ENCODE data around the gene SLC25A40. TPM values are rescaled to one million over a fixed set of nuclear protein-coding genes. Genes with fewer than 3 reads are reported as not detected.

SLC25A40 gene
- total RNA-seq, 1 donor from 2014 or later, result 48.7 TPM

DNA sequence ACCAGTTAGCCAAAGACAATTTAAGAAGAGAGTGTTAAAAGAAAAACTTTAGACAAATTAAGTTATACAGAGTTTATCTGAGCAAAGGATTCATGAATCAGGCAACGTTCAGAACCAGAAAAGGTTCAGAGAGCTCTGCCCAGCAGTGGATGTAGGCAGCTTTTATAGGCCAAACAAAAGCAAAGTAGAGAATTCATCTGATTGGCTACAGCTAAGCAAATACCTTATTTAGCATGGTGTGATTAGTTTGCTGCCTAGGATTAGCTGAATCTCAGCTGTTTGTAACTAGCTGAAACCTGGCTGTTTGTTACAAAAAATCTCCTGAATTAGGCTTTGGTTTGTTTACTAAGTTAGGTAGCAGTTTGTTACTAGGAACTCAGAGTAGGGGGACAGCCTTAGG, 66.0 kb downstream of the SLC25A40 start:
- intact Hi-C loops (cut with micrococcal nuclease), result no loop called here
- Mint-ChIP-seq H3K4me1 (ENCODE audit: low read depth) (no peaks in the 10 kb centered on the region), H3K4me3 (ENCODE audit: low read depth) (no peak overlapping the region), H3K9me3 (no peaks in the 10 kb centered on the region), H3K36me3 (ENCODE audit: low read depth) (no peaks in the 10 kb centered on the region), H3K27me3 (ENCODE audit: low read depth) (peaks cover 4% of the 10 kb centered on the region), H3K27ac (no peak overlapping the region)
- DNase-seq (ENCODE audit: low spot score), result no peak

DNA sequence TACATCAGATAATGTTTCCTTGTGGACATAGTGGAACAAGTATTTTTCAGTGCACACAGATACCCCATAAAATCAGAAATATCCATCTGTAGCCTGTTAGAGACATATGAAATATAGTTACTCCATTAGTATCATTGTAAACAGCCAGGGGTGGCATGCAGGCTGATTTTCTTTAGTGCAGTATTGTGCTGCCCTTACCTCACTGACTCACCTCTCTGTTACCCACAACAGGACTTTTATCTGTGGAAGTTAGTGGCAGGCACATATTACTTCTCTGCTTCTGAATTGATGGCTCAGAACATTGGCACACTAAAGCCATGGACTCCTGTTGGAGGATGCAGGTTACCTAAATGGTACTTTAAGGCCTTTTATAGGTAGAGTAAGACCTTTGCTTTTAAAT, 70.0 kb downstream of the SLC25A40 start:
- Mint-ChIP-seq H3K27ac (no peak overlapping the region), H3K9me3 (no peaks in the 10 kb centered on the region), H3K4me1 (ENCODE audit: low read depth) (no peaks in the 10 kb centered on the region), H3K36me3 (ENCODE audit: low read depth) (no peaks in the 10 kb centered on the region), H3K4me3 (ENCODE audit: low read depth) (no peak overlapping the region), H3K27me3 (ENCODE audit: low read depth) (peaks cover 1% of the 10 kb centered on the region)
- intact Hi-C loops (cut with micrococcal nuclease), result no loop called here
- no peak for DNase-seq (ENCODE audit: low spot score)

DNA sequence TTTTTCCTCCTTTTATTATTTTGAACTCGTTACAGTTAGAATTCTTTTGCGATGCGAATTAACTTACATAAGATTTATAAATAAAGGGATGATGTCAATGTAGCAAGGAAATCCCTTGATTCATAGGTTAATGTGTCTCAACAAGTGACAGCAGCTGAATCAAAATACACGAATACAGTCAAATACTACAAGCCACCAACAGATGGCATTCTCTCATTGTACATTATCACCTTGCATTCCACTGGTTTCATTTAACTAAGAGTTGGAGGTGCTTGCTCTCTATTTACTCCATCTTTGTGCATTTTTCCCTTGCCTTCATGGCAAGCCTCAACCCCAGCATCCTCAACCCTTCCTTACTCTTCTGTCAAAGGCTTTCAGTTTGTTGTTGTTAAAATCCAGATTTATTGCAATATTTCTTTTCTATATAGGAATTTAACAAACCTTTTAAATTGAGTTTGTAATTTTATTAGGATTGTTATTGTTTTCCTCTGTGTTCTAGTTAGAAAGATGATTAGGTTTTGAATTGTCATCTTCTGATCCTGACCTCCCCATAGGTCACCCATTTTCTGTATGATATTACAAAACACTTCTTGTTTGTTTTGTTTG, 78.3 kb downstream of the SLC25A40 start:
- H3K27me3 Mint-ChIP-seq (ENCODE audit: low read depth), result peaks cover 12% of the 10 kb centered on the region
- DNase-seq (ENCODE audit: low spot score), result no peak
- H3K27ac Mint-ChIP-seq, result no peak overlapping the region
- intact Hi-C loops (cut with micrococcal nuclease), result loop anchor here (1.0 to 2.0 kb wide), 3 partner anchors 89 to 371 kb away; no protein-coding TSS in a partner anchor
- H3K4me1 Mint-ChIP-seq (ENCODE audit: low read depth), result no peaks in the 10 kb centered on the region
- H3K36me3 Mint-ChIP-seq (ENCODE audit: low read depth), result no peaks in the 10 kb centered on the region
- no peak overlapping the region for H3K4me3 Mint-ChIP-seq (ENCODE audit: low read depth)
- H3K9me3 Mint-ChIP-seq, result no peaks in the 10 kb centered on the region

DNA sequence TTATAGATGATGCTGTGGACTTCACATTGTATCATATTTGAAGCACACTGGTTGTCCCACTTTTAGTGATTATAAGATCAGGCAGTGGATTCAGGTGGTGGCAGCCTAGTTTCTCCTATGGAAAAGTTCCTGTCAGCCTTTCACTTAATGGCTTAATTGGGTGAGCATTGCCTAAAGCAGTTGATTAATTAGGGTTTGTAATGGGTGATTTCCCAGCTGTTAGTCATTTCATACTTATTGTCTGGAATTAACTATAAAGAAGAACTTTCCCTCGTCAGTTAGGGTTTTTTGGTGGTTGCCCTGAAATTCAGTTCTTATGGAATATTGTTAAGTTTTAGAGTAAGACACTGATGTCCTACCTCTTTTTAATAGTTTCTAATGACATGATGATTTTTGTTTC, 78.8 kb downstream of the SLC25A40 start:
- H3K4me3 Mint-ChIP-seq (ENCODE audit: low read depth), result no peak overlapping the region

DNA sequence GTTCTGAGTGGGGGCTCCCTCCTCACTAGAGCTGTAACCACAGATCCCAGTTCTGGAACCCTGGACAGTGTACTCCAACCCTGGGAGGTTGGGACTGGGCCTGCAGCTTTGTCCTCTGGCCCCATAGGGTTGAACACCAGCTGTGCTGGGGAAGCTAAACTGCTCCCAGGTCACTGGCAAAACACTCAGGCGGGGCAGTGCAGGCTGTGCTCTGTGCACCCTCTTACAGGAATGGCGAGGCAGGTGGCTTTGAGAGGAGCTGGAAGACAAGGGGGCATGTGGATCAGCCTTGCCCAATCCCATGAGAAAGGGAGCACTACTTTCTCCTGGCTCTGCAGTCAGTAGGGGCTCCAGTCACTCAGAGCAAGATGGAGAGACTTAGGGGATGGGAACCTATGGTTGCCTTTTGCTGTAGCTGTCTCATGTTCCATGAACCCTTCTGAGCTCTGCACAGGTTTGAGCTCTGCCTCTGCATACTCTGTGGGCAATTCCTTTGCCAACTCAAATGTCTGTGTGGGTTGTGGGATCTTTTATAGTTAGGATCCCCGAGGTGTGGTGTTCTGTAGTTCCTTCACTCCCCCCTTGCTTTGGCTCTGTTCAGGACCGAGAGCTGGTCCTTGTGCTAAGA, 90.7 kb downstream of the SLC25A40 start:
- Mint-ChIP-seq H3K4me1 (ENCODE audit: low read depth) (no peaks in the 10 kb centered on the region), H3K36me3 (ENCODE audit: low read depth) (no peaks in the 10 kb centered on the region), H3K27me3 (ENCODE audit: low read depth) (no peaks in the 10 kb centered on the region), H3K4me3 (ENCODE audit: low read depth) (no peak overlapping the region), H3K9me3 (no peaks in the 10 kb centered on the region), H3K27ac (no peak overlapping the region)
- intact Hi-C loops (cut with micrococcal nuclease), result no loop called here
- DNase-seq (ENCODE audit: low spot score), result no peak

More for the DNA sequence above, 78.8 kb downstream of the SLC25A40 start:
- no peak overlapping the region for H3K27ac Mint-ChIP-seq
- H3K27me3 Mint-ChIP-seq (ENCODE audit: low read depth), result peaks cover 12% of the 10 kb centered on the region
- intact Hi-C loops (cut with micrococcal nuclease), result loop anchor here (2.0 kb wide), 1 partner anchor 371 kb away; no protein-coding TSS in a partner anchor
- H3K4me1 Mint-ChIP-seq (ENCODE audit: low read depth), result no peaks in the 10 kb centered on the region
- no peaks in the 10 kb centered on the region for H3K9me3 Mint-ChIP-seq
- DNase-seq (ENCODE audit: low spot score), result no peak
- no peaks in the 10 kb centered on the region for H3K36me3 Mint-ChIP-seq (ENCODE audit: low read depth)

DNA sequence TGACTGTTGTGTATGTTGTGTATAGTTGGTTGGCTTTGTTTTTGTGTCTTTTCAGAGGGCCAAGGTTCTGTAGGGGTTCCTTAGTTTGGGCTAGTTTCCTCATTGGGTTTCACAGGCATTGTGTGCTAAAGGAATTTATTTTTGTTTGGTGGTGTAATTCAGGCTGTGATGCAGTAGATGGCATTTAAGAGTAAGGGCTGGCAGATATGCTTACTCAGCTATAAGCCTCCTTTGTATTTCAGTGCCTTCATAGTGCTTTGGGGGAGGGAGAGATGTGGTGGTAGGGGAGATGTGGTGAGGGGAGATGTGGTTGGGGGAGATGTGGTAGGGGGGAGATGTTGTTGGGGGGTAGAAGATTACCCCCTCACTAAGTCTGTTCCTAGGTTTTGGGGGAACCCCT, 91.7 kb downstream of the SLC25A40 start:
- H3K36me3 Mint-ChIP-seq (ENCODE audit: low read depth), result no peaks in the 10 kb centered on the region
- H3K27ac Mint-ChIP-seq, result no peak overlapping the region
- no peaks in the 10 kb centered on the region for H3K4me1 Mint-ChIP-seq (ENCODE audit: low read depth)
- H3K27me3 Mint-ChIP-seq (ENCODE audit: low read depth), result no peaks in the 10 kb centered on the region
- H3K9me3 Mint-ChIP-seq, result no peaks in the 10 kb centered on the region
- H3K4me3 Mint-ChIP-seq (ENCODE audit: low read depth), result no peak overlapping the region
- intact Hi-C loops (cut with micrococcal nuclease), result no loop called here
- DNase-seq (ENCODE audit: low spot score), result no peak

Other genes with a start within 250 kb of the SLC25A40 start
- 0.21 TPM in 1 of 2 replicates, not detected in the other for gene RUNDC3B, start 248.0 kb downstream of the SLC25A40 start, total RNA-seq
- gene DBF4, start 133 bp upstream of the SLC25A40 start, total RNA-seq, result 72.3 and 75.3 TPM in 2 replicates
- 3.7 and 4.0 TPM in 2 replicates for gene ADAM22, start 57.9 kb upstream of the SLC25A40 start, total RNA-seq

All from activated T-helper 2 cell treated with anti-CD3 and anti-CD28 coated beads, Interferon-gamma antibody, Interleukin-2, Interleukin-4, amounts not matched to agents 10 μg/mL and 5 μg/mL and 100 μg/mL, durations not matched to agents 14 hours and 24 hours and 36 hours (primary cell).